Stimulated activated naive CD4-positive, alpha-beta T cell (primary cell): ENCODE results near the gene KRT8.
"Not testable (repeated sequence)": the region's sequence is repeated elsewhere in the genome, so short reads cannot be mapped to it uniquely, and the experiment has no call there.

Experiments
- DNase-seq, 6 experiments: peaks; one replicate each; lab custom pipeline; 2025; lab: John Stamatoyannopoulos, UW

KRT8 gene

GRCh38 chr12:52901715-52902541 is 2.9 kb downstream of the KRT8 start:
- DNase-seq: no peak

- DNase-seq: no peak
These were observed 3.8 kb downstream of the KRT8 start for GRCh38 chr12:52900896-52901714.

GRCh38 chr12:52900166-52900895 is 4.5 kb downstream of the KRT8 start:
- DNase-seq: no peak

GRCh38 chr12:52899338-52900035 is 5.4 kb downstream of the KRT8 start:
- DNase-seq: no peak

- DNase-seq: no peak
These were observed 8.4 kb downstream of the KRT8 start for GRCh38 chr12:52896190-52897100.

- no peak for DNase-seq
These were observed 9.1 kb downstream of the KRT8 start for GRCh38 chr12:52895726-52896189.

GRCh38 chr12:52892974-52893373 is 11.9 kb downstream of the KRT8 start:
- DNase-seq: no peak

- no peak for DNase-seq
These were observed 12.5 kb downstream of the KRT8 start for GRCh38 chr12:52892207-52892852.

GRCh38 chr12:52891044-52891443 is 13.8 kb downstream of the KRT8 start:
- no peak for DNase-seq

- DNase-seq: no peak
These were observed 14.5 kb downstream of the KRT8 start for GRCh38 chr12:52890417-52890816.

- peak; percentile 38 to 86 (median 74) for DNase-seq
These were observed 20.2 kb downstream of the KRT8 start for GRCh38 chr12:52884526-52885293.

- DNase-seq: not testable (repeated sequence)
These were observed 24.4 kb downstream of the KRT8 start for GRCh38 chr12:52880499-52880898.

GRCh38 chr12:52879394-52880351 is 25.2 kb downstream of the KRT8 start:
- peak; percentile 61 to 81 (median 66) for DNase-seq

GRCh38 chr12:52878507-52879393 is 26.1 kb downstream of the KRT8 start:
- no peak for DNase-seq

GRCh38 chr12:52877242-52877641 is 27.6 kb downstream of the KRT8 start:
- no peak for DNase-seq

- DNase-seq: no peak
These were observed 28.5 kb downstream of the KRT8 start for GRCh38 chr12:52876372-52876771.
